ENCODE results near the gene ZMYND10. TPM values are rescaled to one million over a fixed set of nuclear protein-coding genes. Genes with fewer than 3 reads are reported as not detected.

ZMYND10 gene
- total and polyA plus RNA-seq, 9 of the 15 experiments (the other 6 are each of a cell fraction or from before 2014, with no cell fraction given) = 0.20 to 2.8 (median 0.70) TPM

GRCh38 chr3:50350527-50351322, 5.2 kb upstream of the ZMYND10 start, which contains the start of the genes CYB561D2 and NPRL2 (continued):
- TF ChIP-seq JUND (IDR thresholded peaks at IDR 0.05; ENCODE audit: borderline replicate concordance, low read depth, low read length) = 0 out of 2 replicates have a peak, but pooled peaks have one; percentile 3
- TF ChIP-seq JUND (tag; IDR thresholded peaks at IDR 0.05; ENCODE audit: borderline replicate concordance, low read depth, low read length) = no peak; the same call in 2 of the 3 replicates
- TF ChIP-seq MTA3 (IDR thresholded peaks at IDR 0.05; ENCODE audit: borderline replicate concordance) = peak; percentile 54; the same call in 1 of the 2 replicates
- TF ChIP-seq, protein P1, sequence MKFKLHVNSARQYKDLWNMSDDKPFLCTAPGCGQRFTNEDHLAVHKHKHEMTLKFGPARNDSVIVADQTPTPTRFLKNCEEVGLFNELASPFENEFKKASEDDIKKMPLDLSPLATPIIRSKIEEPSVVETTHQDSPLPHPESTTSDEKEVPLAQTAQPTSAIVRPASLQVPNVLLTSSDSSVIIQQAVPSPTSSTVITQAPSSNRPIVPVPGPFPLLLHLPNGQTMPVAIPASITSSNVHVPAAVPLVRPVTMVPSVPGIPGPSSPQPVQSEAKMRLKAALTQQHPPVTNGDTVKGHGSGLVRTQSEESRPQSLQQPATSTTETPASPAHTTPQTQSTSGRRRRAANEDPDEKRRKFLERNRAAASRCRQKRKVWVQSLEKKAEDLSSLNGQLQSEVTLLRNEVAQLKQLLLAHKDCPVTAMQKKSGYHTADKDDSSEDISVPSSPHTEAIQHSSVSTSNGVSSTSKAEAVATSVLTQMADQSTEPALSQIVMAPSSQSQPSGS (CRISPR knock-in tag; IDR thresholded peaks at IDR 0.05) = no peak
- peak; percentile 91 for TF ChIP-seq L3MBTL2 (IDR thresholded peaks at IDR 0.05)
- TF ChIP-seq TFAM (CRISPR knock-in tag; conservative IDR thresholded peaks at IDR 0.05) = no peak
- TF ChIP-seq SREBF1 (IDR thresholded peaks at IDR 0.05; ENCODE audit: borderline replicate concordance, low read depth, low read length) = no peak
- TF ChIP-seq ZKSCAN8 (CRISPR knock-in tag; IDR thresholded peaks at IDR 0.05) = no peak
- TF ChIP-seq MTF1 (CRISPR knock-in tag; IDR thresholded peaks at IDR 0.05; ENCODE audit: borderline replicate concordance) = no peak
- TF ChIP-seq ZSCAN29 (IDR thresholded peaks at IDR 0.05) = no peak
- TF ChIP-seq ZBTB1 (CRISPR knock-in tag; IDR thresholded peaks at IDR 0.05; ENCODE audit: borderline replicate concordance, low read depth) = no peak
- no peak for TF ChIP-seq ZNF280A (IDR thresholded peaks at IDR 0.05; ENCODE audit: low read depth, partially characterized antibody)
- peak; percentile 83 for TF ChIP-seq CXXC5 (CRISPR knock-in tag; IDR thresholded peaks at IDR 0.05)
- TF ChIP-seq ZBTB34 (CRISPR knock-in tag; IDR thresholded peaks at IDR 0.05) = no peak
- TF ChIP-seq, protein P2, sequence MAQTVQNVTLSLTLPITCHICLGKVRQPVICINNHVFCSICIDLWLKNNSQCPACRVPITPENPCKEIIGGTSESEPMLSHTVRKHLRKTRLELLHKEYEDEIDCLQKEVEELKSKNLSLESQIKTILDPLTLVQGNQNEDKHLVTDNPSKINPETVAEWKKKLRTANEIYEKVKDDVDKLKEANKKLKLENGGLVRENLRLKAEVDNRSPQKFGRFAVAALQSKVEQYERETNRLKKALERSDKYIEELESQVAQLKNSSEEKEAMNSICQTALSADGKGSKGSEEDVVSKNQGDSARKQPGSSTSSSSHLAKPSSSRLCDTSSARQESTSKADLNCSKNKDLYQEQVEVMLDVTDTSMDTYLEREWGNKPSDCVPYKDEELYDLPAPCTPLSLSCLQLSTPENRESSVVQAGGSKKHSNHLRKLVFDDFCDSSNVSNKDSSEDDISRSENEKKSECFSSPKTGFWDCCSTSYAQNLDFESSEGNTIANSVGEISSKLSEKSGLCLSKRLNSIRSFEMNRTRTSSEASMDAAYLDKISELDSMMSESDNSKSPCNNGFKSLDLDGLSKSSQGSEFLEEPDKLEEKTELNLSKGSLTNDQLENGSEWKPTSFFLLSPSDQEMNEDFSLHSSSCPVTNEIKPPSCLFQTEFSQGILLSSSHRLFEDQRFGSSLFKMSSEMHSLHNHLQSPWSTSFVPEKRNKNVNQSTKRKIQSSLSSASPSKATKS (CRISPR knock-in tag; IDR thresholded peaks at IDR 0.05) = no peak
- peak; percentile 72; the same call in 1 of the 2 replicates for TF ChIP-seq FOXK1 (CRISPR knock-in tag; IDR thresholded peaks at IDR 0.05; ENCODE audit: borderline replicate concordance)

Data from K562 (cell line).